Activated CD4-positive, CD25-positive, alpha-beta regulatory T cell (primary cell): Measurements from ENCODE around the gene PEA15.

ENCODE experiments used
- DNase-seq, 4 experiments: peaks; one replicate each; lab custom pipeline; 2025; lab: John Stamatoyannopoulos, UW

Gene PEA15

DNA sequence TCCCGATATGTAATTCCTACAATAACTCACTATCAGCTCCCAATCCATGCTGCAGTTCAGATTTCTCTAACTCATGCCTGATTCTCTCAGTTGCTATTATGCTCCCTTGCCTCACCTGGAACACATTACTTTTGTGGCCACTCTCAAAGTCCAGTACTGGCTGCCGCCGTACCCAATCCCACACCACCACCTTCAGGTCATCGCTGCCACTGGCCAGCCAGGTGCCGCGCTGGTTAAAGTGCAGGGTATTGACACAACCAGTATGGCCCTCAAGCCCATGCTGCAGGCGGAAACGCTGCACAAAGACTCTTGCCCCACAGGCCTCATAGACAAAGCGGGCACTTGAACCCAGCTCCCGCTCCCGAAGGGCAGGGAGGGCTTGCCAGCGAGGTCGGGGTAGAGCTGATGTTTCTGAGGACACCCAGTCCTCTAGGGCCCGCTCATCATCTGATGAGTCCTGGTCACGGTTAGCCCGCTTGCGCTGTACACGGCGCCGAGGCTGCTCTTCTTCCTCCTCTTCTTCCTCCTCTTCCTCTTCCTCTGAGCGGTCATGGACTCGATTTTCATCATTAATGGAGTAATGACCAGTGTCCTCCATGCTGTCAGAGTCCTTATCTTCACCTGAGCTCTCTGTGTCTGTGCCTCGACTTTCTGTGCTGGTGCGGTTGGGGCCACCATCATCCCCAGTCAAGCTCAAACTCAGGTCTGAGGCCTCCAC, 34.6 kb downstream of the PEA15 start:
- DNase-seq = no peak

DNA sequence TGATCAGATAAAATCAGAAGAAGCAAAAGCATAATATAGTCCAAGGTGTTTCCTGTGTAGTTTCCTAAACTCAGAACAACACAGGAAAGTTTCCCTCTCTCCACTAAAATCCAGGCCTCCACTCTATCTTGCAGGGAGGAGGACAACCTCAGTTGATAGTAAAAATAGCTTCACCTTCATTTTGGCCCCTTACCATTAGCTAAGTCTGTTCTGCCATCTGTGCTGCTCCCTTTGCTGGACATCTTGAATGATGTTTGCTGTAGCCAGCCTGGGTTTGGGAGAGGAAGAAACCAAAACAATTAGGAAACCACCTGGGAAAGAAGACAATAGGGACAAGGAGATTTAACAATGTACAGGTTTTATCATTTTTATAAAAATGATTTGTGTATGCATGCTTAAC, 38.6 kb downstream of the PEA15 start:
- DNase-seq = no peak

DNA sequence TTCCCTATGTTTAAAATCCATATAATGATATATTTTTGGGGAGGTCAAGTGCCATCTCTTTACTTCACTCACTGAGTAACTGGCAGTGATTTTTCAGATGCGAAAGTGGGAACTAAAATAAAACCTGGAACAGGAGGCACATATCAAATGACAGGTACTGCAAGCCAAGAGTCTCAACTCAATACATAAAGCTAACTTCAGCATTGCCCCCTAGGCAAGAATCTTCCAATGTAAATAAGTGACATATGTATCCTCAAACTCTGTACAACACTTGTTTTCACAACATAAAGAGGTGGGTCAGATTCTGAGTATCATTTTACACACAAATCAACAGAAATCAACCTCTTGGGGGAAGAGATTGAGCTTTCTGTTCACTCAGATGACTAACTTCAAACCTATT, 39.0 kb downstream of the PEA15 start:
- no peak for DNase-seq

DNA sequence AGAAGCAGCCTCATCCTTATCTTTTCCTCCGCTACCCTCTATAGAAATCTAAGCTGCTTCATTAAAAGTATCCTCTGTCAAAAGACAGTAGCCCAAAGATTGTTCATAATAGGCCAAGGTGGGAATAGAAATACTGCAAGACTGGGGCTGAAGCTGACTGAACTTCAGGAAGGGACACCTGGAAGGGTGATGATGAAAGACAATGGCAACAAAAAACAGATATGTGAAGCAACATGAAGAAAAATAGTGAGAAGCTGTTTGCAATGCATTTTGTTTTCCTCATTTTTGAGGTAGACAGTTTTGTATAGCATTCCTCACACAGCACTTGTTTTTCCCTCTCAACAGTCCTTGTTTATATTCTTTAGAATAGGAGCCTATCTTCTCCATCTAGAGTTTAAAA, 40.2 kb downstream of the PEA15 start:
- DNase-seq = no peak

DNA sequence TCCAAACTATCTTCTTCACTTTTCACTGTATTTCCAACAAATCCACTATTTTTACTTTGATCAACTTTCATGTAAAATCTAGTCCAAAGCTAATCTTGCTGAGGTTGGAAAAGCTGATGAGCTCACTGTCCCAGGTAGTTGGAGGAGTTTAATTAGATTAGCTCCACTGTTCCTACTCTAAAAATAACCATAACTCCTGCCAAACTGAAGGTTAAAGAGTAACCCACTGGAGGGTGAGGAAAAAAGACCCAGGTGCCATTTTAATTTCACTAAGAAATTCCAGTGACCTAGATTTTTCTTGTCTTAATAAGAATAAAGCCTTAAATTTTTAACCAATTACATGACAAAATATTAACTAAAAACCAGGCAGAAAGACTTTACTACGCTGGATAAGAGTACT, 41.9 kb downstream of the PEA15 start:
- DNase-seq = no peak

DNA sequence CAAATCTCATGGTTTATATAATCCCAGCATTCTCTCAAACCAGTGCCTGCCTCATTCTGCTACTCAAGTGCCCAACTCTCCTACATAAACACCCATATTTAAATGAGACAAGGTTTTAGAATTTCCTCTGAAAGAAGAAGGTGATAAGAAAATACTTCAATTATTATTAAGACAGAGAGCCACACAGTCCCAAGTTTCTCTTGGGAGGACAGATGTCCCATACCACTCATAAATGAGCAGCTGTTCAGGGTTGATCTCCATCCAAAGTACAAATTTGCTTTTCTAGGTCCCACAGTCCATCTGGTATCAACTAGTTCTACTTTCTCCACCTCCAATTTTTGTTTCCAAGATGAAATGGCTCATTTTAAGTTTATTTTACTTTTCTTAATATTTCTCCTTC, 45.8 kb downstream of the PEA15 start:
- DNase-seq = no peak

DNA sequence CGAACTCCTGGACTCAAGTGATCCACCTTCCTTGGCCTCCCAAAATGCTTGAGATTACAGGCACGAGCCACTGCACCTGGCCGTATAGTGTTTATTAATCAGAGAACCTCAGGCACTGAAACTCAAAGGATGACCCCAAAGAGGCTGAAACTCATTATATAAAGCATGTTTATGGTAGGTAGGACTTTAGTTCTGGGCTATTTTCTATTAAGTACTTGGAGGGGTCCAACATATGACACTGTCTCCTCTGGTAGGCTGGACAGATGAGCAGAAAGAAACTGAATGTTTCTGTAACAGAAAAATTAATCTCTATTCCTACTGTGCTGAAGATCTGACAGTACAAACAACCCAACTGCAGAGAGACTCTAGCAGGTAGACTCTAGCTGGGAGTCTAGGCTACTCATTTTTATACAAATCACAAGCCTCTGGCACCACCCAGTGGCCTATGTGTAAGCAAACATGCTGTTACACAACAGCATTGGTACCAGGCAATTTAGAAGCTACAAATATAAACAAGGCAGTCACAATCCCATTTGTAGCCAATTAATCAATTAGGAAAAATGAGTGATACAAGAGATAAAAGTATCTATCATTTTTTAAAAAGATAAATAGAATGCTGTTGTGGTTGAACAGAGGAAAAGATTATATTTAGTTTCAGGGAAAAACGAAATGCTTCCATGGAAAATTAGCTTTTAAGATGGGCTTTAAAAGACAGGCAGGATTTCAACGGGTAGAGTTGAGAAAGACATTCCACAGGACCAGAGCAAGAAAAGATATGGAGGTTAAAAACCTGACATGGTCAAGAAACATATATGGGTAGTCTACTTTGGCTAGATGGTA, 46.7 kb downstream of the PEA15 start:
- DNase-seq = peak in 3 of 4 experiments; percentile 19 to 45 (median 29)

DNA sequence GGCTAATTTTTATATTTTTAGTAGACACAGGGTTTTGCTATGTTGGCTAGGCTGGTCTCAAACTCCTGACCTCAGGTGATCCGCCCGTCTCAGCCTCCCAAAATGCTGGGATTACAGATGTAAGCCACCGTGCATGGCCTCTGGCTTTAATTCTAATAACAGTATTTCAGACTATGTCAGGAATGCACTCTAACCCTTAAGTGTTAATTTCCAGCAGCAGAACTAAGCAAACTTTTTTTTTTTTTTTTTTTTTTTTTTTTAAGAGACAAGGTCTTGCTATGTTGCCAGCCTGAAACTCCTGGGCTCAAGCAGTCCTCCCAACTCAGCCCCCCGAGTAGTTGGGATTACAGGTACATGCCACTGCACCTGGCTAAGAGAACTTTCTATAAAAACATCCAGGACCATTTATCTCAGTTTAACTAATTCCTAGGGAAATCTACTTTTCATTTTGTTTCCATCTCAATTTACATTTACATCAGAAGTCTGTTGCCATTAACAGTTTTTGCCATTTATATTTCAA, 50.7 kb downstream of the PEA15 start:
- no peak for DNase-seq

DNA sequence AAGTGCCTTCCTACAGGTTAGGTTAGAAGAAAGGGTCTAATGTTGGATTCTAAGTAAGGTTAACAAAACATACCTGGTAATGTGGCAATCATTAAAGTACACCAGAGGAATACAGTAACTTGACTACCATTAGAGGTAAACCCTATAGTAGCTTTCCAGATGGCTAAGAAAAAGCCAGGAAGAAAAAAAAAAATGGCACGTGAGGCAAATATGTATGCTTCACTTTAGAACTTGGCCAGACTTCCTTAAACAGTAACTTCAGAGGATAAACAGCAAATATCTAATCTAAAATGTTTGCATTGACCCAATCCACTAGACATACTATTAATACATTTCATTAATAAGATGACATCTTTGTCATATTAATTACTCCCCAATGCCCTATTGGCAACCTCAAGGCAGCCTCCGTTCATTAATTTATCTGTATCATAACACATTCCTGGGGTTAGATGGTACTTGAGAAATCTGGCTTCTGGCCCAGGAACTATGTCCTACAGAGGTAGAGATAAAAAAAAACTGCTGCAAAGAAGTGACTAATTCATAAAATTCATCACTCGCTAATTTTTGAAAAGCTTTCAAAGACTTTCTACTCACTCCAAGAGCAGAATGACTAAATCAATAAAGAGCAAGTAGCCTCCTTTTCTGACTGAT, 51.3 kb downstream of the PEA15 start:
- DNase-seq = no peak

DNA sequence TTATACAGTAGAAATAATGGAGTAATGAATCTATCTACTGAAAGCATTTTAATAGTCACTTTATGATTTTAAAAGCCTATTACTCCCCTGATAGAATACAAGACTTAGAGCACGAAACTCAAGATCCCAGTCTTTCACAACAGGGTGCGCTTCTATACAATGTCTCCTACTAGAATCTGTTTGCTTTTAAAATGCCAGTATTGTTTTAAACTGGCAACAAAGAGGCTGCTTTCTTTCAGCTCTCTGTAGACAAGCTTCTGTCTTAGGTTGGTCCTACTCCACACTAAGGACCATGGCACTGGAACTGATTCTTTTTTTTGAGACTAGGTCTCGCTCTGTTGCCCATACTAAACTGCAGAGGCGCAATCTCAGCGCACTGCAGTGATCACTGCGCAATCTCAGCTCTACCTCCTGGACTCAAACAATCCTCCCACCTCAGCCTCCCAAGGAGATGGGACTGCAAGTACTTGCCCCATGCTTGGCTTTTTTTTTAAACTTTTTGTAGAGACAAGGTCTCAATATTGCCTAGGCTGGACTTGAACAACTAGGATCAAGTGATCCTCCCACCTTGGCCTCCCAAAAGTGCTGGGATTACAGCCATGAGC, 52.3 kb downstream of the PEA15 start:
- DNase-seq = no peak

DNA sequence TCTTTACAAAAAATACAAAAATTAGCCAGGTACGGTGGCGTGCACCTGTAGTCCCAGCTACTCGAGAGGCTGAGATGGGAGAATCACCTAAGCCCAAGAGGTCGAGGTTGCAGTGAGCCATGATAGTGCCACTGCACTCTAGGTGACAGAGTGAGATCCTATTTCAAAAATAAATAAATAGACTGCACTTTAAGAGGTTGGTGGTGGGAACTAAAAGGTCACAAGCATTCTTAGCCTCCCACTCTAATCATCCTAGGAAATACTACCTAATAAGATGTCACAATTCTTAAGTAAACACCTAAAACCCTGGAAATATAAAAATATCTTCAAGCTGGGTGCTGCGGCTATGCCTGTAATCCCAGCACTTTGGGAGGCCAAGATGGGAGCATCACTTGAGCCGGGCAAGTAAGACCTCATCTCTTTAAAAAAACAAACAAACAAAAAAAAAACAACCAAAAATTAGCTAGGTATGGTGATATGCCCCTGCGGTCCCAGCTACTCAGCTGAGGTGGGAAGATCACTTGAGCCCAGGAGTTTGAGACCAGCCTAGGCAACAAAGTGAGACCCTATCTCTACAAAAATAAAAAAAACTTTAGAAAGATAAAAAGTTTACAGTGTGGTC, 53.1 kb downstream of the PEA15 start:
- DNase-seq = no peak

DNA sequence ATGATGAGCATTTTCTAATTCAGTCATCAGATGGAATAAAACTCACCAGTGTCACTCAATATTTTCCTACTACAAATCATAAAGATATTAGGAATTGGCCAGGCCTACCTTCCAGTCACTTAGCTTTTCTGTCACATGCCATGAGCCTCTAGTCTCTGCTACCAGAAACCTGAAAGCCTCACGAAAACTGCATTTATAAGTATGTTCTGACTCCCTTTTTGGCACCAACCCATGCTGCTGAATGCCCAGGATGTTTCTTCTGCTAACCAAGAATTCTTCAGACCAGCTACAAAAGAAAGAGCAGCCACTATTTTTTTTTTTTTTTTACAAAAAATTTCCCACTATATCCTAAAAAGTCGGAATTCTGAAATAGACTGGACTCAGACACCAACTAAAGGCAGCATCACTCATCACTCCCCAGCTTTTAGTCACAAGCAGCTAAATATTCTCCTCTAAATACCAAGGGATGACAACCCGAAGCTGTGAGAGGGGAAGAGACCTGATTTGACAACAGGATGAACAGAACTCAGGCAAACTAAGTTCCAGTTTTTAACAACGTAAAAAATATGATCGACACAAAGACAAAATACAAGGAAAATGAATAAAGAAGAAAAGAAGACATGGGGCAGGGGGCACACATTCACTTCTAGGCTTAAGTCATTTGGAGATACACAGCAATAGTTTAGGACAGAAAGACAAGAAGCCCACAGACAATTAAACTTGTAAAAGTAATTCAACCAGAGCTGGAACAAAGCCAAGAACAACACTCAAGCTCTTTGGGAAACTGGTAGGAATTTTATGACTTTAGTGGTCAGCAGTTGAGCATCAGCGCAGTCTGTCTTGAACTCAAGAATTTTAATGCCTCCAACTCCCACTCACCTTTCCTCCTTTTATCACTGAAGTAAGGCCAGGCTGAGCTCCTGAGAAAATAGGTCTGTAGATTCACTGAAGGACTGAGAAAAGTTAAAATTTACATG, 55.5 kb downstream of the PEA15 start:
- no peak for DNase-seq

DNA sequence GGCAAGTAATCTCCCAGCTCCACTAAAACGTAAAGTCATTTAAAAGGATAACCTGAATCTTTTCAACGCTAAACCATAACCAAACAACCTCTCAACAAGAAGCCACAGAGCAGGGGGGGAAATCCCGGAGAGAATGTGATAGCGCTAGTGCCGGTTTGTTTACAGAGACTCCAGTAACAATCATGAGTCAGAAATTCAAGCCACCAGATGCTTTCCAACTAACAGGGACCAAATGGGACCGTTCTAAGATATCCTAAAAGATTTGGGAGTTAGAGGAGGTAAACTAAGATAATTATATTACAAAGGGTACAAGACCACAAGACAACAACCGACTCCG, 56.3 kb downstream of the PEA15 start:
- peak in 3 of 4 experiments; percentile 15 to 45 (median 24) for DNase-seq

DNA sequence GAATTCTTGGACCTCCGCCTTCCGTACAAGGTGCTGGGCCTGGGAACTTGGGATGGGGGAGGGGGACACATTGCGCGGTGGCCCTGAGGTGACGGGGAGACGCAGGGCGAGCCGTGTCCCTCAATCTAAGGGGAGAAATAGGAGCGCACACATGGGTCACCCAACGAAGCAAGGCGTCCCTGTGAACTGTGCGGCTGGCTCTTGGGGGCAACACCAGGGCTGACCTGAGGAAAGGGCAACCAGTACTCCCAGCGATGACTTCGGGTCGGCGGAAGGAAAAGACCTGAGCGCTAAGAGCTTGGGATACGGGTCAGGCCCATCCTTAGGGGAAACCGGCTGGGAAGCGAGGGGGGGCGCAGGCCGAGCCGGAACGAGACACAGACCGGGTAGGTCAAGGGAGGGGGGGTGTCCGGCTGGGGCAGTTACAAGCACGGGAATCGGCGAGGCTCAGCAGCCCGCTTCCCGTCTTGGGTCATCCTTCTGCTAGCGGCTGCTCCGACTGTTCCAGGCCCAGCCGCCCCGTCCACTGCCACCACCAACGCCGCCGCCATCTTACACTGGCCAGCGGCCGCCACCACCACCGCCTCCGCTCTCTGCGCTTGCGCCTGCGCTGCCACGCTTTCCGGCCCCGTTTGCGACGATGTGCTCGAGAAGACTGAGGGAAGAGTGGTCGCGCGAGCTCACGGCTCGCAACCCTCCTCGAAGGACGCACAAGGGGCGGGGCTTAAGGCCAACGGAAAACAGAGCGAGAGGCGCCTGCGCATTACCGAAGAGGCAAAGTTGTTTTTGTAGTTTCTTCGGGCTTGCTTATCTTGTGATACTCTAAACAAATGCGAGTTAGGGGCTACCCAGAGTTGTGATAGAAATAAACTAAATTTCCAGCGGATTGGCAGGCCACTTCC, 57.0 kb downstream of the PEA15 start, which contains the start of gene DCAF8:
Gene DCAF8 (minus strand): TSS at position 657 of the 902 bp plus-strand sequence. CDS start 18,541 bp downstream, outside the sequence.
- DNase-seq = peak; percentile 94 to 97 (median 96)

DNA sequence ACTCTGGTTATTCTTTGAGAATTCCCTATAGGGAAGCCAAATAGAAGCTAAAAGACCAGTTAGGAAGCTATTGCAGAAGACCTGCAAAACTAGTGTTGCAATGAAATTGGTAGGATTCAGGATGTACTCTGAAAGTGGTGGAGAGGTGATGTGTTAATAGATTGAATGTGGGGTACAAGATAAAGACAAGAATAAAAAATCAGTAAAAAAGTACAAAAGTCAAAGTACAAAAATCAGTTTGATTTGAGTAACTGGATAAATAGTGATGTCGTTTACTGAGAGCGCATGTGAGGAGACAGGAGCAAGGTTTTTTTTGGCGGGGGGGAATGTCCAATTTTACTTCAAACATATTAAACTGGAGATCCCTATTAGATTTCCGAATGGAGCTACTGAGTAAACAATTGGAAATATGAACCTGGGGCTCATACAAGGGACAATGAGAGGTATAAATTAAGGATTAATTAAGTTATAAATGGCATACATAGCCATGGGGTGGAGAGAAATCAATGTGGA, 59.7 kb downstream of the PEA15 start:
- DNase-seq = no peak
